Loucy (cell line): Measurements from ENCODE around the gene ADAMTS14.

Experiments
- CTCF ChIP-seq: fragments of 200-600 bp; sonication (generic); conservative IDR thresholded peaks from 2 replicates; pipeline ENCODE4 v1.5.1; 2014; ENCODE audit warnings: mild to moderate bottlenecking, antibody characterized with exemption, low read length
- EZH2phosphoT487 ChIP-seq: fragments of 200-600 bp; IDR thresholded peaks from 2 replicates; pipeline ENCODE4 v1.6.1; 2018; ENCODE audit warnings: antibody characterized with exemption, mild to moderate bottlenecking, moderate library complexity, borderline replicate concordance

GRCh38 chr10:70691611-70692010, 19.3 kb downstream of the ADAMTS14 start:
- TF ChIP-seq EZH2phosphoT487, result no peak
- TF ChIP-seq CTCF, result no peak
